Type B pancreatic cell (in vitro differentiated cells): ENCODE results near the gene IRF2BP2. TPM values are rescaled to one million over a fixed set of nuclear protein-coding genes. Genes with fewer than 3 reads are reported as not detected.

Experiments used
- DNase-seq: peaks from one replicate; pipeline ENCODE4 v3.0.0; 2021; ENCODE audit warnings: mixed read lengths; ENCODE audit not compliant: unreplicated experiment; ENCODE audit errors: extremely low spot score
- H3K27ac Mint-ChIP-seq: 2 replicates; pipeline ENCODE4 v1.8.0; 2021; ENCODE audit warnings: mild to moderate bottlenecking, mixed read lengths
- H3K27me3 Mint-ChIP-seq: 2 replicates; pipeline ENCODE4 v1.8.0; 2021; ENCODE audit warnings: mixed read lengths
- H3K36me3 Mint-ChIP-seq: 2 replicates; pipeline ENCODE4 v1.8.0; 2021; ENCODE audit warnings: mixed read lengths
- H3K4me1 Mint-ChIP-seq: one replicate; pipeline ENCODE4 v1.8.0; 2021; ENCODE audit warnings: mixed read lengths; ENCODE audit not compliant: unreplicated experiment
- H3K4me3 Mint-ChIP-seq: 2 replicates; pipeline ENCODE4 v1.8.0; 2021; ENCODE audit warnings: mild to moderate bottlenecking, mixed read lengths
- H3K9me3 Mint-ChIP-seq: 2 replicates; pipeline ENCODE4 v1.8.0; 2021; ENCODE audit warnings: mixed read lengths
- total RNA-seq: library from RNA; stranded (reverse); gene quantifications from 2 replicates; pipeline ENCODE4 v1.2.1, GENCODE V29; 2021; ENCODE audit warnings: low replicate concordance
- TF ChIP-seq, protein P1 (sequence below): fragments of 200-600 bp; sonication (generic); conservative IDR thresholded peaks from 2 replicates; pipeline ENCODE4 v1.5.0; 2021; ENCODE audit warnings: antibody characterized with exemption, mild to moderate bottlenecking

Gene IRF2BP2
- total RNA-seq, 1 donor from 2014 or later, result 181 TPM

DNA sequence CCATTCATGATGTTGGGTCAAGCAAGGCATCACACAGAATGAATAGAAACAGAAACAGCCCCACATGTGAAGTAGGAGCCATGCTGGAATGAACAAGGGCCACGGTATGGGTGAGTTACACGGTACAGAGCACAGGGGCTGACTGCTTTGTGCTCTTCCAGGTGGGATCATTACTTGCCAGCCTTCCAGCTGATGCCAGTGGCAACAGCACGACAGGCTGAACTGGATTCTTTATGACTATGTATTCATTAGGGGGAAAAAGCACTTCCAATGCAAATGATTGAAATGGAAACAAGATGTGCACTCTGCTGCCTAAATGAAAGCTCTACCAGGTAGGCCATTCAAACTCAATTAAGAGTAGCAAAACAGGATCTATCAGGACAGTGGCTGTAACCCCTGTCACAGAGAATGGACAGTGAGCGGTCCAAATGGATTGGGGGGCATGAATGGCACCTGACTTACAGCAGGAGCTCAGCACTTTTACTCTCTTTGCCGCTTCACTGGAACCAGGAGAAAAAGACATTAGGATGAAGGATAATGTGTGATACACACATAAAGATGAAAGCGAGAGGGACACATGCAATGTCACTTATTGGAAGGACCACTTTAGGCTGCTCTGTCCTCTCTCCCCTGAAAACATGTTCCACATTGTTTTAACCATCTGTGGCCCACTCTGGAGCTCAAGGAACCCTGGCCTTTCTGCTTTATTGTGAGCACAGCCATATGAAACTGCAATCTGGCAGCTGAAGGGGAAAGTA lies 23.4 kb upstream of the IRF2BP2 start:
- no peak overlapping the region for H3K27ac Mint-ChIP-seq
- no peaks in the 10 kb centered on the region for H3K27me3 Mint-ChIP-seq
- no peak for DNase-seq
- H3K4me1 Mint-ChIP-seq, result peaks cover 17% of the 10 kb centered on the region
- no peaks in the 10 kb centered on the region for H3K36me3 Mint-ChIP-seq
- H3K4me3 Mint-ChIP-seq, result no peak overlapping the region
- TF ChIP-seq, protein P1, sequence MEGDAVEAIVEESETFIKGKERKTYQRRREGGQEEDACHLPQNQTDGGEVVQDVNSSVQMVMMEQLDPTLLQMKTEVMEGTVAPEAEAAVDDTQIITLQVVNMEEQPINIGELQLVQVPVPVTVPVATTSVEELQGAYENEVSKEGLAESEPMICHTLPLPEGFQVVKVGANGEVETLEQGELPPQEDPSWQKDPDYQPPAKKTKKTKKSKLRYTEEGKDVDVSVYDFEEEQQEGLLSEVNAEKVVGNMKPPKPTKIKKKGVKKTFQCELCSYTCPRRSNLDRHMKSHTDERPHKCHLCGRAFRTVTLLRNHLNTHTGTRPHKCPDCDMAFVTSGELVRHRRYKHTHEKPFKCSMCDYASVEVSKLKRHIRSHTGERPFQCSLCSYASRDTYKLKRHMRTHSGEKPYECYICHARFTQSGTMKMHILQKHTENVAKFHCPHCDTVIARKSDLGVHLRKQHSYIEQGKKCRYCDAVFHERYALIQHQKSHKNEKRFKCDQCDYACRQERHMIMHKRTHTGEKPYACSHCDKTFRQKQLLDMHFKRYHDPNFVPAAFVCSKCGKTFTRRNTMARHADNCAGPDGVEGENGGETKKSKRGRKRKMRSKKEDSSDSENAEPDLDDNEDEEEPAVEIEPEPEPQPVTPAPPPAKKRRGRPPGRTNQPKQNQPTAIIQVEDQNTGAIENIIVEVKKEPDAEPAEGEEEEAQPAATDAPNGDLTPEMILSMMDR, result no peak
- no peaks in the 10 kb centered on the region for H3K9me3 Mint-ChIP-seq

DNA sequence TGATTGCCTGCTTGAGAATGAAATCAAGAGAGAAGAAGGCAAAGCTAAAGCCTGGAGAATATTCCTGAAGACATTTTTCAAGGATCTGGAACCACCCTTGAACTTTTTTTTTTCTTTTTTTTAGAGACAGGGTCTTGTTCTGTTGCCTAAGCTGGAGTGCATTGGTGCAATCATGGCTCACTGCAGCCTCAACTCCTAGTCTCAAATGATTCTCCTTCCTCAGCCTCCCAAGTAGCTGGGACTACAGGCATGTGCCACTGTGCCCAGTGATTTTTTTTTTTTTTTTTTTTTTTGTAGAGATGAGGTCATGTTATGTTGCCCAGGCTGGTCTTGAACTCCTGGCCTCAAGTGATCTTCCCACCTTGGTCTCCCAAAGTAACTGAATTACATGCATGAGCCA lies 22.2 kb upstream of the IRF2BP2 start:
- H3K4me3 Mint-ChIP-seq, result no peak overlapping the region
- no peaks in the 10 kb centered on the region for H3K36me3 Mint-ChIP-seq
- no peaks in the 10 kb centered on the region for H3K27me3 Mint-ChIP-seq

DNA sequence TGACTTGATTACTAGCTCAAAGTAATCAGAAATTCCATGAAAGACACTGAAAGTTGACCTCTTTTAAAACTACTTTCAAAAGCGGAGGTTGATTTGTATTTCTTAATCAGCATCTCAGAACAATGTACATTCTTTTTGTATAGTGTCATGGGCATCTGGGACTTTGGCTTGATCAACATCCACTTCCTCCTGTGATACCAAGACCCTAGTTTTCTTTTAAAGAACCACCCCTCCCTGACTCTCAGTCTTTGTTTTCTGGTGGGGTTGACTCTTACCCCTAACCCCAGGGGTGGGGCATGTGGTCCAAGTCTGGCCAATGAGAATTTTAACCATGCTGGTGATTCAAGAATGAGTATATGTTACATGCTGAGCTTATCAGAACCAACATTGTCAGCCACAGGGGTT lies 21.7 kb upstream of the IRF2BP2 start:
- TF ChIP-seq, protein P1, result no peak
- Mint-ChIP-seq H3K27me3 (no peaks in the 10 kb centered on the region), H3K36me3 (no peaks in the 10 kb centered on the region), H3K9me3 (peaks cover 6% of the 10 kb centered on the region), H3K4me3 (no peak overlapping the region), H3K4me1 (peaks cover 26% of the 10 kb centered on the region), H3K27ac (peak overlapping the region; percentile 85)
- no peak for DNase-seq

More for the DNA sequence above, 22.2 kb upstream of the IRF2BP2 start:
- DNase-seq, result no peak
- peaks cover 6% of the 10 kb centered on the region for H3K9me3 Mint-ChIP-seq
- H3K27ac Mint-ChIP-seq, result peak overlapping the region; percentile 85
- H3K4me1 Mint-ChIP-seq, result peaks cover 26% of the 10 kb centered on the region
- TF ChIP-seq, protein P1, result no peak

DNA sequence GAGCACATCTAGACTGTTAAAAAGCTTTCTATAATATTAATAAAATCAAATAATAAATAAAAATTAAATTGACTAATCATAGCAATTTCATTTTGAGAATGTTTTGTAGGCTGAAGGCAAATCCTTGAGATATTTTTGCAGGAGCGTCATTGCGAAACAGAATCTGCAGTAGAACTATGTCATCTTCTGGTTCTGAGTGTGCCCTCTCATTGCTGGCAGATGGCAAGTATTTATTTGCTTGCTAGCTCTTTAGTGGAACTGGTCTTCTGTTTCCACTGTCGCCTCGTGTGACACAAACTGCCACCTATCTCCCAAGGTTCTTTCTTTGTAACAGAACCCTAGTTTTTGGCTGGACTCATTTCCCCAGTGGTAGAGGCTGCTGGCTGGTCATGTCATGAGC lies 19.0 kb upstream of the IRF2BP2 start:
- peaks cover 34% of the 10 kb centered on the region for H3K4me1 Mint-ChIP-seq
- DNase-seq, result no peak
- peaks cover 6% of the 10 kb centered on the region for H3K9me3 Mint-ChIP-seq
- H3K4me3 Mint-ChIP-seq, result no peak overlapping the region
- TF ChIP-seq, protein P1, result no peak
- no peak overlapping the region for H3K27ac Mint-ChIP-seq
- no peaks in the 10 kb centered on the region for H3K36me3 Mint-ChIP-seq
- no peaks in the 10 kb centered on the region for H3K27me3 Mint-ChIP-seq

DNA sequence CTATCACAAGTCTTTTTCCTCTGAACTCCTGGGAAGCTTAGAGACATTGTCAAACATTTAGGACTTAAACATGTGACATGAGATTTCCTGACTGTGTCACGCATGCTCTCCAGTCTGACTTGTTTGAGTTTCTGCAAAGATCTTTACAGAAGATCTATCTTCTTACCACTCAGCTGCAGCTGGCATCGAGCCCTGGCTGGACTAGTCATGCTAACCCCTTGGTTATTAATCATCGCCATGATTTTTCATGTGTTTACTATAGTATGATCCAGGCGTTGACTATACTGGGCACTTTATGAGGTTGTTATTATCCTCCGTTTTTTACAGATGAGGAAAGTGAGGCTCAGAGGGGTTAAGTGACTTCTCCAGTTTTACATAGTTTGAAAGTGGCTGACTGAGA lies 18.1 kb upstream of the IRF2BP2 start:
- H3K27me3 Mint-ChIP-seq, result no peaks in the 10 kb centered on the region
- peaks cover 36% of the 10 kb centered on the region for H3K4me1 Mint-ChIP-seq
- no peak overlapping the region for H3K4me3 Mint-ChIP-seq
- no peaks in the 10 kb centered on the region for H3K36me3 Mint-ChIP-seq
- H3K27ac Mint-ChIP-seq, result peak overlapping the region; percentile 19
- H3K9me3 Mint-ChIP-seq, result peaks cover 6% of the 10 kb centered on the region
- no peak for DNase-seq
- TF ChIP-seq, protein P1, result no peak
